GM12874 (cell line): ENCODE results near the gene SSTR5.

Experiments used
- TF ChIP-seq, protein P1 (sequence below): IDR thresholded peaks from 2 replicates; pipeline ENCODE4 v1.5.1; 2011; ENCODE audit warnings: low read depth, mild to moderate bottlenecking, control low read depth, low read length, moderate library complexity; ENCODE audit not compliant: insufficient read depth

The SSTR5 gene

DNA sequence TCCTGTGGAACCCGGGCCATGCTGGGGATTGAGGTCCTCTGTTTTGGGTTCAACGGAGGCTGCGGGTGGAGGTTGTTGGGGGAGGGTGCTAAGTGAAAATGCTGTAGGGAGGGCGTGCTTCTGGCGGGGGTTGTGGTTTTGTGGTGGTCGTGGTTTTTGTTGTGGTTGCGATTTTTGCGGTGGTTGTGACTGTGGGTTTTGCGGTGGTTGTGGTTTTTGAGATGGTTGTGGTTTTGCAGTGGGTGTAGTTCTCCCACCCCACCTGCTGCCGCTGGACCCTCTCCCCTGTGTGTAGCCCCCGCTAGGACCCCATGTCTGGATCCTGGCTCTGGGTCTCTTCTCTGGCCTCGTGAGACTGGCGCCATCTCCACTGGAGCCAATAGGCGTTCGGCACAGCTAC lies 4.9 kb upstream of the SSTR5 start:
- TF ChIP-seq, protein P1, sequence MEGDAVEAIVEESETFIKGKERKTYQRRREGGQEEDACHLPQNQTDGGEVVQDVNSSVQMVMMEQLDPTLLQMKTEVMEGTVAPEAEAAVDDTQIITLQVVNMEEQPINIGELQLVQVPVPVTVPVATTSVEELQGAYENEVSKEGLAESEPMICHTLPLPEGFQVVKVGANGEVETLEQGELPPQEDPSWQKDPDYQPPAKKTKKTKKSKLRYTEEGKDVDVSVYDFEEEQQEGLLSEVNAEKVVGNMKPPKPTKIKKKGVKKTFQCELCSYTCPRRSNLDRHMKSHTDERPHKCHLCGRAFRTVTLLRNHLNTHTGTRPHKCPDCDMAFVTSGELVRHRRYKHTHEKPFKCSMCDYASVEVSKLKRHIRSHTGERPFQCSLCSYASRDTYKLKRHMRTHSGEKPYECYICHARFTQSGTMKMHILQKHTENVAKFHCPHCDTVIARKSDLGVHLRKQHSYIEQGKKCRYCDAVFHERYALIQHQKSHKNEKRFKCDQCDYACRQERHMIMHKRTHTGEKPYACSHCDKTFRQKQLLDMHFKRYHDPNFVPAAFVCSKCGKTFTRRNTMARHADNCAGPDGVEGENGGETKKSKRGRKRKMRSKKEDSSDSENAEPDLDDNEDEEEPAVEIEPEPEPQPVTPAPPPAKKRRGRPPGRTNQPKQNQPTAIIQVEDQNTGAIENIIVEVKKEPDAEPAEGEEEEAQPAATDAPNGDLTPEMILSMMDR: no peak

DNA sequence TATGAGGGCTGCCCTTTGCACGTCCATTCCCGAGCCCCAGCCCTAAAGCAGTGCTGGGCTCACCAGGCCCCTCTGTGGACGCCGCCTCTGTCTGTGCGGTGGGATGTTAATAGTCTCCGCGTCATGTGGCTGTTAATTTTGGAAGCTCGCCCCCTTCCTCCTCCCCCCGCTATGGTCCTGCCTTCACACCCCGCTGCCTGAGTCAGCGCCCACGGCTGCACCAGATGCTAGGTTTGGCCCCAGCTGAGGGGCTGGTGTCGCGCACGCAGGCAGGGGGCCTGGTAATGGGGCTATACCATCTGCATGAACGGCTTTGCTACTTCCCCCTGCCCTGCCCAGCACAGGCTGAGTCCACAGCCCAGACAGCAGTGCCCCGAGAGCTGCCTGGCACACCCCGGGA lies 4.1 kb upstream of the SSTR5 start:
- TF ChIP-seq, protein P1: no peak

DNA sequence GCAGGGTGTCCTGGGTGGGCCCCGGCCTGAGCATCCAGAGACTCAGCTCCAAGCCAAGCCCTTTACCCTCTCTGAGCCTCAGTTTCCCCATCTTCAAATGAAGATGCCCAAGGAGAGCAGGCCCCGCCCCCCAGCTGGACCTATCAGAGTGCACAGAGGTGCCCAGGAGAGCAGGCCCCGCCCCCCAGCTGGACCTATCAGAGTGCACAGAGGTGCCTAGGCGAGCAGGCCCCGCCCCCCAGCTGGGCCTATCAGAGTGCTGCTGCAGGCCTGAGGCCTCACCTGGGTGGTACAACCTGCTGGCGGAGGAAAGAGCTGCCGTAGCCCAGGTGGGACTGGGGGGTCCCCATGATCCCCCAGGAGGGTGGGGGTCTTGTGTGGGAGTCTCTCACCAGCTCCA lies 3.4 kb upstream of the SSTR5 start:
- TF ChIP-seq, protein P1: no peak

DNA sequence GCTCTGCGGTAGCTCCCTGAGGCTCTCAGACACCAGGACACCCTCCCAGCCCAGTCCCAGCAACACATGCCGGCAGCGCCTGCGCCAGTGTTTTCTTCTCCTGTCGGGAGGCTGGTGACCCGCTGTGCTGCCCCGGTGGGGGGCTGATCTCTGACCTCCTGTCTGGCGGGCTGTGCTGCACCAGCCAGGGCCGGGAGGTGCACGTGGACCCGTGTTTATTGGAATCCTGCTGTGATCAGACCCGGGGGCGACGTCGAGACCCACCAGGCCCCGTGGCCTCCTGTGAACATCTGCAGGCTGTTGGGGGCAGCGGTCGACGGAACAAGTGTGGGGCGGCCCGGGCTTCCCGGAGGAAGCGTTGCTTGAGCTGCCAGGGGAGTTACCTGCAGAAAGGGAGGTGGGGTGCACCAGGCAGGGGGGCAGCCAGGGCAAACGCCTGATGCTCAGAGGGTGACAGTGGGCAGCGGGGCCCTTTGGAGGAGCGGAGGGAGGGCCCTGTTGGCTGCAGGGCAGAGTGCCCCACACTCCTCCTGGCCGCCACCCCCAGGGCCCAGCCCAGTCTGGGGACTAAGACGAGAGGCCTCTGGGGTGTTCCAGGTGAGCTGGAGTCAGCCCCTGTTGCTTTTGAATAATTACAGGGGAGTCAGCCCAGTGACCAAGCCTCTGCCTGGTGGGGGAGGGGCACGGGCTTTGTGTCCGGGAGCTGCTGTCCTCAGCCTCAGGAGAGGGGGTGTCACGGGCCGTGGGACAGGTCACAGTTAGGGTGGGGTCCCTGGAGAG lies 2.3 kb upstream of the SSTR5 start:
- TF ChIP-seq, protein P1: no peak

DNA sequence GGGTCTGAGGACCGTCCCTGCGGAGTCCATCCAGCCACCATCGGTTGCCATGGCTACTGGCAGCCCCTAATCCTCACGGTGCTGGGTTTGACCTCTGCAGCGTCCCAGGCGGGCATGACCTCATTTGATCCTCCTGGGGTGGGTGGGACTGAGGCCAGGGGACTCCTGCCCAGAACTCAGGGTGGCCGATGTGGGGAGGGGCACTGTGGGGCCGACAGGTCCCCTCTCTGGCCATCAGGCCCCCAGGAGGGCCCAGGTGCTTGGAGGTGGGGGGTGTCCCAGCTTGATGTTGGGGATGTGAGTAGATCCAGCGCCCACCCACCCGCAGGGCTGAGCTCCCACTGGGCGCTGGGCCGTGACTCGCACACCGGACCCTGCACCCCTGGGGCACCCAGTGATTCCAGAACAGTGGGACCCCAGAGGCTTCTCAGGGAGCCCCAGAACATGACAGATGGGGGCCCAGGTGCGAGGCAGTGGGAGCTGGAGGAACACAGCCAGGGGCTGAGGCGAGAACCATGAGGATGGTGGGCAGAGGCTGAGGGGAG lies 1.6 kb upstream of the SSTR5 start:
- TF ChIP-seq, protein P1: no peak

DNA sequence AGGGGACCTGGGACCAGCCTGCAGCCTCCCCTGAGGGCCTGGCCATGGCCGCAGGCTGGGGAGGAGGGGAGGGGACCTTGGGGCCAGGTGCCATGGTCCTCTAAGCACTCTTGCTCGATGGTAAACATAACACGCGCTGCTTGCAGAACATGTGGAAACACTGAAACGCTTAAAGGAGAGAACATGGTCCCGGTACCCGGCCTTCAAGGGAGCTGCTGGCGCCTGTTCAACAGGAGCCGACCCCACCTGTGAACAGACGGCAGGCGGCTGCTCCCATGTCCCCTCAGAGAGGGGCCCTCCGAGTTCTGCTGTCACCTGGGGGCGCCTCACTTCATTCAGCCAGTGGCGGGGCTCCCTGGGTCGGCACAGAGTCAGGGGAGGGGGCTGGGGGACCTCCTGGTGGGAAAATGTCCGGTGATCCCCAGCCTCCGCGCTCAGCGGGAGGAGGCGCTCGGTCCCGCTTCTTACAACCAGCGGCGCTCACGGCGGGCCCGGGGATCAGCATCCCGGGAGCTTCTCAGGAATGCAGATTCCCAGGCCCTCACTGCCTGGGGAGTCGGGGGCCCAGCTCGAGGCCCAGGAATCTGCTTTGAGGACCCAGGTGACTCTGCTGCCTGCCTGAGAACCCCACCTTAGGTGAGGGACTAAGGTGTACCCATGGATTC lies 854 bp upstream of the SSTR5 start:
- TF ChIP-seq, protein P1: no peak

DNA sequence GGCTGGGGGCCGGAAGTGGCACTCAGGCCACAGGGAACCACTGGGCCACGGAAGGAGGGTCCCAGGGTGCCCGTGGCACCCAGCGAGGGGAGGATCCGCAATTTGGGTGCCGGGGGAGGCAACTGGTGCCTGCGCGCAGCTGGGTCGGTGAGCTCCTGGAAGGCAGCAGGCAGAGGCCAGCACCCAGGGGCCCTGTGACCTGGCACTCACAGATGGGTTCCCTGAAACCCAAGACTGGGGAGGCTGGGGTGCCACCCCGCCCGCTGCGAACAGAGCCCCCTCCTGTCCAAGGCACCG lies 663 bp downstream of the SSTR5 start:
- TF ChIP-seq, protein P1: no peak
